GM23338 (cell line): ENCODE data around the gene AKAP9. TPM values are rescaled to one million over a fixed set of nuclear protein-coding genes. Genes with fewer than 3 reads are reported as not detected.

Source experiments
- ATAC-seq: fragments of 200-7000 bp; cut with Tn5 transposase; 3 replicates; pipeline ENCODE4 v1.9.1; 2020
- DNase-seq: peaks from one replicate; pipeline ENCODE4 v3.0.0-alpha.2; 2015; ENCODE audit warnings: low spot score
- H2AFZ ChIP-seq: fragments of 200-600 bp; sonication (generic); 2 replicates; pipeline ENCODE4 v1.8.0; 2016; ENCODE audit warnings: antibody characterized with exemption, mild to moderate bottlenecking, moderate library complexity
- H3F3A ChIP-seq: fragments of 200-600 bp; sonication (generic); replicated peaks from 2 replicates; pipeline ENCODE4 v1.8.0; 2017; ENCODE audit warnings: antibody characterized with exemption, mixed run types, low read depth
- H3K27ac ChIP-seq: fragments of 200-600 bp; sonication (generic); 2 replicates; pipeline ENCODE4 v1.6.1; 2016; ENCODE audit warnings: low read depth
- H3K27me3 ChIP-seq: fragments of 200-600 bp; sonication (generic); 2 replicates; pipeline ENCODE4 v1.8.0; 2016; ENCODE audit warnings: mild to moderate bottlenecking, mixed run types, moderate library complexity; ENCODE audit not compliant: insufficient read depth
- H3K36me3 ChIP-seq: fragments of 200-600 bp; sonication (generic); 2 replicates; pipeline ENCODE4 v1.8.0; 2016; ENCODE audit warnings: mild to moderate bottlenecking; ENCODE audit not compliant: insufficient read depth
- H3K4me1 ChIP-seq: fragments of 200-600 bp; sonication (generic); 2 replicates; pipeline ENCODE4 v1.8.0; 2016; ENCODE audit warnings: mild to moderate bottlenecking, moderate library complexity; ENCODE audit not compliant: insufficient read depth
- H3K4me2 ChIP-seq: fragments of 200-600 bp; sonication (generic); 2 replicates; pipeline ENCODE4 v1.7.1; 2017; ENCODE audit warnings: mixed run types
- H3K4me3 ChIP-seq: fragments of 200-600 bp; sonication (generic); 2 replicates; pipeline ENCODE4 v1.6.1; 2016; ENCODE audit warnings: mixed run types
- H3K79me2 ChIP-seq: fragments of 200-600 bp; sonication (generic); replicated peaks from 2 replicates; pipeline ENCODE4 v1.8.0; 2017; ENCODE audit warnings: mild to moderate bottlenecking; ENCODE audit not compliant: insufficient read depth
- H3K9me2 ChIP-seq: fragments of 200-600 bp; sonication (generic); 2 replicates; pipeline ENCODE4 v1.8.0; 2017; ENCODE audit not compliant: insufficient read depth
- H4K20me1 ChIP-seq: fragments of 200-600 bp; sonication (generic); replicated peaks from 2 replicates; pipeline ENCODE4 v1.8.0; 2017; ENCODE audit warnings: mild to moderate bottlenecking; ENCODE audit not compliant: insufficient read depth
- H3K27ac Mint-ChIP-seq: 2 replicates; pipeline ENCODE4 v1.8.0; 2020; ENCODE audit warnings: inconsistent platforms, mild to moderate bottlenecking, moderate library complexity, mixed read lengths
- H3K27me3 Mint-ChIP-seq: 3 replicates; pipeline ENCODE4 v1.8.0; 2022; ENCODE audit warnings: low read depth, mild to moderate bottlenecking, moderate library complexity, mixed read lengths, inconsistent platforms; ENCODE audit not compliant: insufficient read depth, poor library complexity
- H3K36me3 Mint-ChIP-seq: 3 replicates; pipeline ENCODE4 v1.8.0; 2021; ENCODE audit warnings: low read depth, mild to moderate bottlenecking, inconsistent platforms, moderate library complexity, mixed read lengths
- H3K4me1 Mint-ChIP-seq: 3 replicates; pipeline ENCODE4 v1.8.0; 2020; ENCODE audit warnings: mild to moderate bottlenecking, inconsistent platforms, mixed read lengths
- H3K4me3 Mint-ChIP-seq: 3 replicates; pipeline ENCODE4 v1.8.0; 2021; ENCODE audit warnings: moderate library complexity, mild to moderate bottlenecking, inconsistent platforms, mixed read lengths
- H3K9me3 Mint-ChIP-seq: 3 replicates; pipeline ENCODE4 v1.8.0; 2020; ENCODE audit warnings: moderate library complexity, mild to moderate bottlenecking, inconsistent platforms, mixed read lengths
- CREB1 ChIP-seq: fragments of 250-450 bp; sonication (Bioruptor Pico); IDR thresholded peaks from 2 replicates; pipeline ENCODE4 v1.5.0; 2020; ENCODE audit warnings: low read depth, mild to moderate bottlenecking, moderate library complexity
- EZH2phosphoT487 ChIP-seq: fragments of 200-600 bp; sonication (generic); IDR thresholded peaks from one replicate; pipeline ENCODE4 v1.8.1; 2018; ENCODE audit warnings: antibody characterized with exemption; ENCODE audit not compliant: unreplicated experiment
- POLR2AphosphoS5 ChIP-seq: IDR thresholded peaks from 2 replicates; pipeline ENCODE4 v1.6.1; 2016; ENCODE audit warnings: antibody characterized with exemption, low read depth
- STAT1 ChIP-seq: IDR thresholded peaks from one replicate; pipeline ENCODE4 v1.6.1; 2016; ENCODE audit warnings: antibody characterized with exemption; ENCODE audit not compliant: unreplicated experiment
- ZNF114 ChIP-seq: fragments of 250-450 bp; sonication (Bioruptor Pico); IDR thresholded peaks from 2 replicates; pipeline ENCODE4 v1.5.0; 2020; ENCODE audit warnings: mild to moderate bottlenecking, moderate library complexity
- ZNF331 ChIP-seq: fragments of 250-450 bp; sonication (Bioruptor Pico); IDR thresholded peaks from 2 replicates; pipeline ENCODE4 v1.5.0; 2020; ENCODE audit warnings: low read depth, mild to moderate bottlenecking, moderate library complexity
- polyA plus RNA-seq: library from polyadenylated mRNA; unstranded; fragments of >200 nt; fragmentation: Nextera tagmentation; extraction: Ambion mirVana; gene quantifications from 2 replicates; pipeline ENCODE4 v1.2.1, GENCODE V29; 2016
- total RNA-seq: library from RNA; depleted of rRNA; stranded (reverse); fragments of >200 nt; shearing (Covaris generic); gene quantifications from 2 replicates; pipeline ENCODE4 v1.2.3, GENCODE V29; 2014
- TF ChIP-seq, protein P1 (sequence below): IDR thresholded peaks from one replicate; pipeline ENCODE4 v1.6.1; 2018; ENCODE audit warnings: antibody characterized with exemption; ENCODE audit not compliant: unreplicated experiment
- TF ChIP-seq, protein P2 (sequence below): fragments of 250-450 bp; sonication (Bioruptor Pico); IDR thresholded peaks from 2 replicates; pipeline ENCODE4 v1.5.0; 2020; ENCODE audit warnings: mild to moderate bottlenecking, moderate library complexity

AKAP9 gene
- total and polyA plus RNA-seq, 2 experiments from 2014 or later: 33.5 to 67.4 TPM

DNA sequence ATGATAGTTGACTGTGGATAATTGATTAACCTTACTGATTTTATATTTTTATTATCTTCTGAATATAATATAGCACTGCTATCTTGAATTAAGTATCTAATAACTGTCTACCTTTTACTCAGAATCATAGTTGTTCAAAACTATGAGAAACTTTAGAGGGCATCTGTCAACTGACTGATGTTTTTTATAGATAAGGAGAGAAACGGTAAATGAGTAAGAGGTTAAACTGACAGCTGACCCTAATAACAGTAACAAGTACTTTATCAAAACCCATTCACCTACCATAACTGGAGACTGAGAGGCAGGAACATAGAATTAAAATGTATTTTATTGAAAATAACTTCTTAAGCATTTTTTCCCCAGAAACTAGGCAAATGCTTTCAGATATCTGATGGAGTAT, 131.5 kb downstream of the AKAP9 start:
- Mint-ChIP-seq H3K27me3 (no peaks in the 10 kb centered on the region), H3K4me1 (no peaks in the 10 kb centered on the region), H3K4me3 (no peak overlapping the region), H3K36me3 (peaks cover 17% of the 10 kb centered on the region; the same call in 2 of the 3 replicates), H3K27ac (no peak overlapping the region), H3K9me3 (no peaks in the 10 kb centered on the region)
- Histone ChIP-seq H3K4me1 (no peaks in the 10 kb centered on the region), H3K9me2 (no peaks in the 10 kb centered on the region), H3K27me3 (no peaks in the 10 kb centered on the region), H3K36me3 (peaks cover 3% of the 10 kb centered on the region; the same call in 1 of the 2 replicates), H2AFZ (no peak overlapping the region), H4K20me1 (no peaks in the 10 kb centered on the region), H3K27ac (no peak overlapping the region), H3F3A (no peaks in the 10 kb centered on the region), H3K4me3 (no peak overlapping the region), H3K79me2 (no peaks in the 10 kb centered on the region), H3K4me2 (no peak overlapping the region)
- TF ChIP-seq EZH2phosphoT487 (no peak), ZNF114 (no peak), CREB1 (CRISPR knock-in tag) (no peak), POLR2AphosphoS5 (no peak)
- TF ChIP-seq, protein P1, sequence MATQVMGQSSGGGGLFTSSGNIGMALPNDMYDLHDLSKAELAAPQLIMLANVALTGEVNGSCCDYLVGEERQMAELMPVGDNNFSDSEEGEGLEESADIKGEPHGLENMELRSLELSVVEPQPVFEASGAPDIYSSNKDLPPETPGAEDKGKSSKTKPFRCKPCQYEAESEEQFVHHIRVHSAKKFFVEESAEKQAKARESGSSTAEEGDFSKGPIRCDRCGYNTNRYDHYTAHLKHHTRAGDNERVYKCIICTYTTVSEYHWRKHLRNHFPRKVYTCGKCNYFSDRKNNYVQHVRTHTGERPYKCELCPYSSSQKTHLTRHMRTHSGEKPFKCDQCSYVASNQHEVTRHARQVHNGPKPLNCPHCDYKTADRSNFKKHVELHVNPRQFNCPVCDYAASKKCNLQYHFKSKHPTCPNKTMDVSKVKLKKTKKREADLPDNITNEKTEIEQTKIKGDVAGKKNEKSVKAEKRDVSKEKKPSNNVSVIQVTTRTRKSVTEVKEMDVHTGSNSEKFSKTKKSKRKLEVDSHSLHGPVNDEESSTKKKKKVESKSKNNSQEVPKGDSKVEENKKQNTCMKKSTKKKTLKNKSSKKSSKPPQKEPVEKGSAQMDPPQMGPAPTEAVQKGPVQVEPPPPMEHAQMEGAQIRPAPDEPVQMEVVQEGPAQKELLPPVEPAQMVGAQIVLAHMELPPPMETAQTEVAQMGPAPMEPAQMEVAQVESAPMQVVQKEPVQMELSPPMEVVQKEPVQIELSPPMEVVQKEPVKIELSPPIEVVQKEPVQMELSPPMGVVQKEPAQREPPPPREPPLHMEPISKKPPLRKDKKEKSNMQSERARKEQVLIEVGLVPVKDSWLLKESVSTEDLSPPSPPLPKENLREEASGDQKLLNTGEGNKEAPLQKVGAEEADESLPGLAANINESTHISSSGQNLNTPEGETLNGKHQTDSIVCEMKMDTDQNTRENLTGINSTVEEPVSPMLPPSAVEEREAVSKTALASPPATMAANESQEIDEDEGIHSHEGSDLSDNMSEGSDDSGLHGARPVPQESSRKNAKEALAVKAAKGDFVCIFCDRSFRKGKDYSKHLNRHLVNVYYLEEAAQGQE: no peak
- ATAC-seq: no peak
- no peak for DNase-seq

DNA sequence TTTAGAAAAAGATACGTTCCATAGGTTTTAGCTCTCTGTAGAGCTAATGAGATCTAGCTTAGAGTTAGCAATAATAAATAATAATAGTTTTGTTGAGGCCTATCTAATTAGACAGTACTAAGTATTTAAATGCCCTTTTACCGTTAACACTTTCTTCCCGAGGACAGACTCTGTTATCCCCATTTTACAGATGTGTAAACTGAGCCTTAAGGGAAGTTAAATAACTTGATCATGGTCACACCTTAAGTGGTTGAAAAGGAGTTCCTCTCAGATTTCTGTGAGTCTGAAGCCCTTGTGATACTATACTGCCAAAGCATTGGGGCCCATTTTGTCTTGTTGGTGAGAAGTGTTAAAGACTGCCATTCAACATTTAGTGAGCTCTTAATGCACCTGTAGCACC, 132.0 kb downstream of the AKAP9 start:
- H3K27ac Mint-ChIP-seq: no peak overlapping the region
- Histone ChIP-seq H3K79me2 (no peaks in the 10 kb centered on the region), H3K4me2 (no peak overlapping the region), H3K4me1 (no peaks in the 10 kb centered on the region), H3F3A (no peaks in the 10 kb centered on the region), H3K27ac (no peak overlapping the region), H3K36me3 (peaks cover 3% of the 10 kb centered on the region; the same call in 1 of the 2 replicates), H2AFZ (no peak overlapping the region), H3K27me3 (no peaks in the 10 kb centered on the region), H3K9me2 (no peaks in the 10 kb centered on the region), H3K4me3 (no peak overlapping the region), H4K20me1 (no peaks in the 10 kb centered on the region)
- no peaks in the 10 kb centered on the region for H3K4me1 Mint-ChIP-seq
- DNase-seq (no peak), ATAC-seq (no peak)
- no peak overlapping the region for H3K4me3 Mint-ChIP-seq
- no peaks in the 10 kb centered on the region for H3K9me3 Mint-ChIP-seq
- H3K27me3 Mint-ChIP-seq: no peaks in the 10 kb centered on the region
- no peak for TF ChIP-seq ZNF114
- TF ChIP-seq STAT1: no peak
- TF ChIP-seq, protein P2, sequence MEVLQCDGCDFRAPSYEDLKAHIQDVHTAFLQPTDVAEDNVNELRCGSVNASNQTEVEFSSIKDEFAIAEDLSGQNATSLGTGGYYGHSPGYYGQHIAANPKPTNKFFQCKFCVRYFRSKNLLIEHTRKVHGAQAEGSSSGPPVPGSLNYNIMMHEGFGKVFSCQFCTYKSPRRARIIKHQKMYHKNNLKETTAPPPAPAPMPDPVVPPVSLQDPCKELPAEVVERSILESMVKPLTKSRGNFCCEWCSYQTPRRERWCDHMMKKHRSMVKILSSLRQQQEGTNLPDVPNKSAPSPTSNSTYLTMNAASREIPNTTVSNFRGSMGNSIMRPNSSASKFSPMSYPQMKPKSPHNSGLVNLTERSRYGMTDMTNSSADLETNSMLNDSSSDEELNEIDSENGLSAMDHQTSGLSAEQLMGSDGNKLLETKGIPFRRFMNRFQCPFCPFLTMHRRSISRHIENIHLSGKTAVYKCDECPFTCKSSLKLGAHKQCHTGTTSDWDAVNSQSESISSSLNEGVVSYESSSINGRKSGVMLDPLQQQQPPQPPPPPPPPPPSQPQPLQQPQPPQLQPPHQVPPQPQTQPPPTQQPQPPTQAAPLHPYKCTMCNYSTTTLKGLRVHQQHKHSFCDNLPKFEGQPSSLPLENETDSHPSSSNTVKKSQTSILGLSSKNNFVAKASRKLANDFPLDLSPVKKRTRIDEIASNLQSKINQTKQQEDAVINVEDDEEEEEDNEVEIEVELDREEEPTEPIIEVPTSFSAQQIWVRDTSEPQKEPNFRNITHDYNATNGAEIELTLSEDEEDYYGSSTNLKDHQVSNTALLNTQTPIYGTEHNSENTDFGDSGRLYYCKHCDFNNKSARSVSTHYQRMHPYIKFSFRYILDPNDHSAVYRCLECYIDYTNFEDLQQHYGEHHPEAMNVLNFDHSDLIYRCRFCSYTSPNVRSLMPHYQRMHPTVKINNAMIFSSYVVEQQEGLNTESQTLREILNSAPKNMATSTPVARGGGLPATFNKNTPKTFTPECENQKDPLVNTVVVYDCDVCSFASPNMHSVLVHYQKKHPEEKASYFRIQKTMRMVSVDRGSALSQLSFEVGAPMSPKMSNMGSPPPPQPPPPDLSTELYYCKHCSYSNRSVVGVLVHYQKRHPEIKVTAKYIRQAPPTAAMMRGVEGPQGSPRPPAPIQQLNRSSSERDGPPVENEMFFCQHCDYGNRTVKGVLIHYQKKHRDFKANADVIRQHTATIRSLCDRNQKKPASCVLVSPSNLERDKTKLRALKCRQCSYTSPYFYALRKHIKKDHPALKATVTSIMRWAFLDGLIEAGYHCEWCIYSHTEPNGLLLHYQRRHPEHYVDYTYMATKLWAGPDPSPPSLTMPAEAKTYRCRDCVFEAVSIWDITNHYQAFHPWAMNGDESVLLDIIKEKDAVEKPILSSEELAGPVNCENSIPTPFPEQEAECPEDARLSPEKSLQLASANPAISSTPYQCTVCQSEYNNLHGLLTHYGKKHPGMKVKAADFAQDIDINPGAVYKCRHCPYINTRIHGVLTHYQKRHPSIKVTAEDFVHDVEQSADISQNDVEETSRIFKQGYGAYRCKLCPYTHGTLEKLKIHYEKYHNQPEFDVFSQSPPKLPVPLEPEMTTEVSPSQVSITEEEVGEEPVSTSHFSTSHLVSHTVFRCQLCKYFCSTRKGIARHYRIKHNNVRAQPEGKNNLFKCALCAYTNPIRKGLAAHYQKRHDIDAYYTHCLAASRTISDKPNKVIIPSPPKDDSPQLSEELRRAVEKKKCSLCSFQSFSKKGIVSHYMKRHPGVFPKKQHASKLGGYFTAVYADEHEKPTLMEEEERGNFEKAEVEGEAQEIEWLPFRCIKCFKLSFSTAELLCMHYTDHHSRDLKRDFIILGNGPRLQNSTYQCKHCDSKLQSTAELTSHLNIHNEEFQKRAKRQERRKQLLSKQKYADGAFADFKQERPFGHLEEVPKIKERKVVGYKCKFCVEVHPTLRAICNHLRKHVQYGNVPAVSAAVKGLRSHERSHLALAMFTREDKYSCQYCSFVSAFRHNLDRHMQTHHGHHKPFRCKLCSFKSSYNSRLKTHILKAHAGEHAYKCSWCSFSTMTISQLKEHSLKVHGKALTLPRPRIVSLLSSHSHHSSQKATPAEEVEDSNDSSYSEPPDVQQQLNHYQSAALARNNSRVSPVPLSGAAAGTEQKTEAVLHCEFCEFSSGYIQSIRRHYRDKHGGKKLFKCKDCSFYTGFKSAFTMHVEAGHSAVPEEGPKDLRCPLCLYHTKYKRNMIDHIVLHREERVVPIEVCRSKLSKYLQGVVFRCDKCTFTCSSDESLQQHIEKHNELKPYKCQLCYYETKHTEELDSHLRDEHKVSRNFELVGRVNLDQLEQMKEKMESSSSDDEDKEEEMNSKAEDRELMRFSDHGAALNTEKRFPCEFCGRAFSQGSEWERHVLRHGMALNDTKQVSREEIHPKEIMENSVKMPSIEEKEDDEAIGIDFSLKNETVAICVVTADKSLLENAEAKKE (CRISPR knock-in tag): no peak
- TF ChIP-seq ZNF331: no peak
- peaks cover 17% of the 10 kb centered on the region; the same call in 2 of the 3 replicates for H3K36me3 Mint-ChIP-seq
